MM.1S (cell line): Measurements from ENCODE around the gene GTPBP8.
A peak's percentile ranks its signal among the peaks of the same experiment; 100 is the strongest.

Source experiments
- DNase-seq: peaks from one replicate; pipeline ENCODE4 v3.0.0-alpha.2; 2015
- H2AFZ ChIP-seq: fragments of 300-600 bp; sonication (generic); 2 replicates; pipeline ENCODE4 v1.6.0; 2016; ENCODE audit warnings: antibody characterized with exemption, low read length
- H3F3A ChIP-seq: fragments of 300-600 bp; sonication (generic); 2 replicates; pipeline ENCODE4 v1.6.1; 2016; ENCODE audit warnings: mild to moderate bottlenecking, antibody characterized with exemption, low read length, moderate library complexity, mixed read lengths; ENCODE audit not compliant: insufficient read depth
- H3K27ac ChIP-seq: fragments of 300-600 bp; sonication (generic); 2 replicates; pipeline ENCODE4 v1.5.1; 2016; ENCODE audit warnings: mild to moderate bottlenecking, low read length
- H3K27me3 ChIP-seq: fragments of 300-600 bp; sonication (generic); replicated peaks from 2 replicates; pipeline ENCODE4 v1.6.0; 2016; ENCODE audit warnings: low read length; ENCODE audit not compliant: insufficient read depth
- H3K36me3 ChIP-seq: fragments of 300-600 bp; sonication (generic); replicated peaks from 2 replicates; pipeline ENCODE4 v1.6.1; 2016; ENCODE audit warnings: mild to moderate bottlenecking, low read length, mixed read lengths; ENCODE audit not compliant: insufficient read depth
- H3K4me1 ChIP-seq: fragments of 300-600 bp; sonication (generic); 2 replicates; pipeline ENCODE4 v1.6.1; 2016; ENCODE audit warnings: low read length, mixed read lengths
- H3K4me2 ChIP-seq: fragments of 300-600 bp; sonication (generic); 2 replicates; pipeline ENCODE4 v1.6.0; 2016; ENCODE audit warnings: low read depth, low read length
- H3K4me3 ChIP-seq: fragments of 300-600 bp; sonication (generic); 2 replicates; pipeline ENCODE4 v1.5.1; 2016; ENCODE audit warnings: low read length, mixed read lengths
- H3K79me2 ChIP-seq: fragments of 300-600 bp; sonication (generic); 2 replicates; pipeline ENCODE4 v1.6.1; 2016; ENCODE audit warnings: mixed run types, low read length, mixed read lengths
- H3K9ac ChIP-seq: fragments of 300-600 bp; sonication (generic); 2 replicates; pipeline ENCODE4 v1.6.1; 2016; ENCODE audit warnings: low read length, mixed read lengths
- H3K9me2 ChIP-seq: fragments of 300-600 bp; sonication (generic); replicated peaks from 2 replicates; pipeline ENCODE4 v1.6.1; 2016; ENCODE audit warnings: mild to moderate bottlenecking, low read length, mixed read lengths; ENCODE audit not compliant: insufficient read depth
- H3K9me3 ChIP-seq: fragments of 300-600 bp; sonication (generic); replicated peaks from 2 replicates; pipeline ENCODE4 v1.6.1; 2016; ENCODE audit warnings: mild to moderate bottlenecking, low read length, mixed read lengths; ENCODE audit not compliant: insufficient read depth
- H4K20me1 ChIP-seq: fragments of 300-600 bp; sonication (generic); 2 replicates; pipeline ENCODE4 v1.6.1; 2016; ENCODE audit warnings: mild to moderate bottlenecking, low read length, moderate library complexity, mixed read lengths; ENCODE audit not compliant: insufficient read depth
- EZH2 ChIP-seq: fragments of 300-600 bp; sonication (generic); optimal IDR thresholded peaks from 2 replicates; pipeline ENCODE3; 2017; ENCODE audit warnings: low read depth, mild to moderate bottlenecking, antibody characterized with exemption, low read length, mixed read lengths
- EZH2phosphoT487 ChIP-seq: fragments of 300-600 bp; sonication (generic); IDR thresholded peaks from 2 replicates; pipeline ENCODE4 v1.6.1; 2018; ENCODE audit warnings: antibody characterized with exemption, low read length
- TF ChIP-seq, protein P1 (sequence below): fragments of 300-600 bp; sonication (generic); IDR thresholded peaks from 2 replicates; pipeline ENCODE4 v1.5.1; 2016; ENCODE audit warnings: antibody characterized with exemption, low read length, mixed read lengths

GTPBP8 gene

DNA sequence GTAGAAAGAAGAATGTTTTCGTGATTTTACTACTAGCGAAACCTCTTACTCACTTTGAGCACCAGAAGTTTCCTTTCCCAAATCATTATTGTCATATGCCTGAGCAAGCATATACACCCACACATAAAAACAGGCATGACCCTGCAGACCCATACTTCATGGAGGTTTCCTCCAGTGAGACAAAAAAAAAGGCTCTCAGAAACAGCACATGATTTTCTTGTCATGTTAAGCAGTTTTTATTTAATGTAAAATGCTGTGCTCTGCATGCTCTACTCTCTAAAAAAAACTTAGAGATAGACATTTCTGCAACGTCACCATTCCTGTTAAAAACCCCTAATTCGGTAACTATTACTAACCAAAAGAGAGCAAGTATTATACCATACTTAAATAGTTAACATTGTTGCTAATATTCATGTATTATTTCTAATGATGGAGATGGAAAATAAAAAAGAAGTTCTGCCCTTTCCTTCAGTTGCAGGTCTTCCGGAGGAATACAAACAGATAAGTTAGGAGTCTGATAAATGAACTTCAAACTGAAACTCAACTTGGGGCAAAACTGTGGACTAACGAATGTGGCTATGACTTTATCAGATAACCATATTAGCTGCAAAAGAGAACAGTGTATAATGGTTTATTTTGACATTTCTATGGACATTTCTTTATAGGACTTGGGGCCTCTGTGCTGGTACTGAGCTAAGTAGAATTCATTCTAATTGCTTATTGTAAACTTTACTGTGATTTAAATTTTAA is 31.8 kb upstream of the GTPBP8 start:
- Histone ChIP-seq H3K36me3 (no peaks in the 10 kb centered on the region), H3K9ac (peak overlapping the region; percentile 60), H3K27ac (peak overlapping the region; percentile 88), H3K79me2 (peaks cover 47% of the 10 kb centered on the region), H3K4me1 (peaks cover 15% of the 10 kb centered on the region), H3K27me3 (no peaks in the 10 kb centered on the region), H3K4me3 (peak overlapping the region; percentile 58), H3K4me2 (peak overlapping the region; percentile 88), H2AFZ (peak overlapping the region; percentile 51), H3F3A (peaks cover 20% of the 10 kb centered on the region), H3K9me2 (no peaks in the 10 kb centered on the region), H4K20me1 (no peaks in the 10 kb centered on the region), H3K9me3 (no peaks in the 10 kb centered on the region)
- TF ChIP-seq EZH2 (no peak), EZH2phosphoT487 (no peak)
- TF ChIP-seq, protein P1, sequence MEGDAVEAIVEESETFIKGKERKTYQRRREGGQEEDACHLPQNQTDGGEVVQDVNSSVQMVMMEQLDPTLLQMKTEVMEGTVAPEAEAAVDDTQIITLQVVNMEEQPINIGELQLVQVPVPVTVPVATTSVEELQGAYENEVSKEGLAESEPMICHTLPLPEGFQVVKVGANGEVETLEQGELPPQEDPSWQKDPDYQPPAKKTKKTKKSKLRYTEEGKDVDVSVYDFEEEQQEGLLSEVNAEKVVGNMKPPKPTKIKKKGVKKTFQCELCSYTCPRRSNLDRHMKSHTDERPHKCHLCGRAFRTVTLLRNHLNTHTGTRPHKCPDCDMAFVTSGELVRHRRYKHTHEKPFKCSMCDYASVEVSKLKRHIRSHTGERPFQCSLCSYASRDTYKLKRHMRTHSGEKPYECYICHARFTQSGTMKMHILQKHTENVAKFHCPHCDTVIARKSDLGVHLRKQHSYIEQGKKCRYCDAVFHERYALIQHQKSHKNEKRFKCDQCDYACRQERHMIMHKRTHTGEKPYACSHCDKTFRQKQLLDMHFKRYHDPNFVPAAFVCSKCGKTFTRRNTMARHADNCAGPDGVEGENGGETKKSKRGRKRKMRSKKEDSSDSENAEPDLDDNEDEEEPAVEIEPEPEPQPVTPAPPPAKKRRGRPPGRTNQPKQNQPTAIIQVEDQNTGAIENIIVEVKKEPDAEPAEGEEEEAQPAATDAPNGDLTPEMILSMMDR: no peak
- DNase-seq: peak; percentile 87

DNA sequence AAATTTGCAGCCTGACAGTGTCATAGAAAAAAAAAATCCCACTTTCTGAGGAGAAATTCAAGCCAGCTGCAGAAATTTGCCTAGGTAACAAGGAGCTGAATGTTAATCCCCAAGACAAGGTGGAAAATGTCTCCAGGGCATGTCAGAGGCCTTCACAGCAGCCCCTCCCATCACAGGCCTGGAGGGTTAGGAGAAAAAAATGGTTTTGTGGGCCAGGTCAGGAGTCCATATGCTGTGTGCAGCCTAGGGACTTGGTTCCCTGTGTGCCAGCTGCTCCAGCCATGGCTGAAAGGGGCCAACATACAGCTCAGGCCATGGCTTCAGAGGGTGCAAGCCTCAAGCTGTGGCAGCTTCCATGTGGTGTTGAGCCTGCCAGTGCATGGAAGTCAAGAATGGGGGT is 27.1 kb upstream of the GTPBP8 start:
- Histone ChIP-seq H2AFZ (no peak overlapping the region), H3K4me1 (peaks cover 8% of the 10 kb centered on the region; the same call in 1 of the 2 replicates), H3K79me2 (peaks cover 54% of the 10 kb centered on the region), H4K20me1 (no peaks in the 10 kb centered on the region), H3K27me3 (no peaks in the 10 kb centered on the region), H3K4me2 (no peak overlapping the region), H3K9me2 (no peaks in the 10 kb centered on the region), H3F3A (peaks cover 12% of the 10 kb centered on the region), H3K36me3 (no peaks in the 10 kb centered on the region), H3K4me3 (no peak overlapping the region), H3K27ac (no peak overlapping the region), H3K9me3 (no peaks in the 10 kb centered on the region), H3K9ac (no peak overlapping the region)
- DNase-seq: no peak
- TF ChIP-seq EZH2: no peak
- TF ChIP-seq, protein P1: no peak
- TF ChIP-seq EZH2phosphoT487: no peak

- no peaks in the 10 kb centered on the region for H3K36me3 ChIP-seq
- H4K20me1 ChIP-seq: no peaks in the 10 kb centered on the region
- no peaks in the 10 kb centered on the region for H3K9me2 ChIP-seq
- H3K79me2 ChIP-seq: peaks cover 67% of the 10 kb centered on the region
- no peaks in the 10 kb centered on the region for H3K4me1 ChIP-seq
- no peak overlapping the region for H2AFZ ChIP-seq
- no peaks in the 10 kb centered on the region; the same call in 1 of the 2 replicates for H3F3A ChIP-seq
- H3K9ac ChIP-seq: no peak overlapping the region
- no peak overlapping the region for H3K4me2 ChIP-seq
- no peaks in the 10 kb centered on the region for H3K27me3 ChIP-seq
- no peak for DNase-seq
- no peak overlapping the region for H3K4me3 ChIP-seq
- H3K9me3 ChIP-seq: no peaks in the 10 kb centered on the region
- TF ChIP-seq EZH2: no peak
- TF ChIP-seq, protein P1: no peak
- no peak for TF ChIP-seq EZH2phosphoT487
- H3K27ac ChIP-seq: no peak overlapping the region
Observed at GRCh38 chr3:112965656-112966055, 25.1 kb upstream of the GTPBP8 start.
